SKM-1 (cell line): ENCODE measurements around the gene CARD16.

Experiments used
- DNase-seq: peaks from one replicate; lab custom pipeline; 2025; ENCODE audit not compliant: unreplicated experiment; lab: John Stamatoyannopoulos, UW

Gene CARD16

DNA sequence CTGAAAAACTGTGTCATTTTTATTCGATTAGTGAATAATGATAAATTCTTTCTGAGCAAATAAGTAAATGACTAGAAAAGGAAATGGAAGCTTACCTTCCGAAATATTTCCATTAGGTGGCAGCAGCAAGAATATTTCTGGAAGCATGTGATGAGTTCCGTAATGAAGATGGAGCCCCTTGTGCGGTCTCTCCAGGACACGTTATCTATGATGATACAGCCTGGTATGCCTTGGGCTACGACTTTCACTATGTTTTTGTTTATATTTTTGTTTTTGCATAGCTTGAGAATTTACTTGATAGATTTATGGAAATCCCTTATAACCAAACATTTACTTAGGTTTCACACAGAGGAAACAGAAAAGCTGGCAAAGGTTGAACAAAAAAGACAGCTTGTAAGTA lies 47.8 kb downstream of the CARD16 start:
- no peak for DNase-seq

- DNase-seq = no peak
These were observed 50.1 kb downstream of the CARD16 start for GRCh38 chr11:104995001-104995408.

- no peak for DNase-seq
These were observed 52.4 kb downstream of the CARD16 start for GRCh38 chr11:104992781-104993180.

DNA sequence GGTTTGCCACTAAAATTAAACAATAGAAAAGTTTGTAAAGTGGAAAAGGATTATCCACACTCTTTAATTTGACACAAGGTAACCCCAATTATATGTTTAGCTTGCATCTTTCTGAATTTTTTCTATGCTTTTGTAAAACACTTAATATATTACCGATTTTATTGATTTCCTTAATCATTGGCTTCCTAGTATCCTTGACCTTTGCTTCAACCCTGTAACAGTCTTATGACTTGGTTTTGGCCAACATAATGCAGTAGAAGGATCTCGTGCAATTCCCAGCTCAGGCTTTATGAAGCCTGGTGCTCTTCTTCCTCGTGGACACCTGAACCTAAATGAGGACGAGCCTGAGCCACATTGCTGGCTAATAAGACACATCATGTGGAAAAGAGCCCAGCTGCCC lies 53.1 kb downstream of the CARD16 start:
- DNase-seq = no peak
